Measurements from ENCODE around the gene TMEM240.
"Not testable (repeated sequence)": the region's sequence is repeated elsewhere in the genome, so short reads cannot be mapped to it uniquely, and the experiment has no call there.

The TMEM240 gene

DNA sequence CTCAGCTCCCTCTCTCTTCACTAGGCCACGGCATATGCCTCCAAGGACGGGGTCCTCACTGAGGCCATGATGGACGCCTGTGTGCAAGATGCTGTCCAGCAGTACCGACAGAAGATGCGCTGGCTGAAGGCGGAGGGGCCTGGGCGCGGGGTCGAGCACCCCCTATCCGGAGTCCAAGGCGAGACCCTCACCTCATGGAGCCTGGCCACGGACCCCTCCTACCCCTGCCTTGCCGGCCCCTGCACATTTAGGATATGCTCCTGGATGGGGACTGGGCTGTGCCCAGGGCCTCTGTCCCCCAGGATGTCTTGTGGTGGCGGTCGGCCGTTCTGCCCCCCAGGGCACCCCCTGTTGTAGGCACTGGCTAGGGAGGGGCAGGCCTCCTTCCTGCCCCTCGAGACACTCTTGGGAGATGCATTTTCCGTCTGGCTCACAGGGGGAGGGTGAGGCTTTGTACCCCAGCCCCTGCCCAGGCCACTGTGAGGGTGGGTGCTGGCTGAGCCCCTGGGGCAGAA is 44.9 kb downstream of the TMEM240 start:
- not testable (repeated sequence) for DNase-seq (ENCODE audit: low read depth in 2 of 2)

GRCh38 chr1:1494311-1494710 is 46.1 kb downstream of the TMEM240 start:
- DNase-seq (ENCODE audit: low read depth in 2 of 2) = not testable (repeated sequence)

- DNase-seq (ENCODE audit: low read depth in 2 of 2) = no peak
These were observed 48.8 kb downstream of the TMEM240 start for GRCh38 chr1:1491601-1492000.

GRCh38 chr1:1490633-1491230 is 49.7 kb downstream of the TMEM240 start:
- DNase-seq (ENCODE audit: low read depth in 2 of 2) = no peak

- DNase-seq (ENCODE audit: low read depth in 2 of 2) = no peak
These were observed 50.6 kb downstream of the TMEM240 start for GRCh38 chr1:1489861-1490260.

DNA sequence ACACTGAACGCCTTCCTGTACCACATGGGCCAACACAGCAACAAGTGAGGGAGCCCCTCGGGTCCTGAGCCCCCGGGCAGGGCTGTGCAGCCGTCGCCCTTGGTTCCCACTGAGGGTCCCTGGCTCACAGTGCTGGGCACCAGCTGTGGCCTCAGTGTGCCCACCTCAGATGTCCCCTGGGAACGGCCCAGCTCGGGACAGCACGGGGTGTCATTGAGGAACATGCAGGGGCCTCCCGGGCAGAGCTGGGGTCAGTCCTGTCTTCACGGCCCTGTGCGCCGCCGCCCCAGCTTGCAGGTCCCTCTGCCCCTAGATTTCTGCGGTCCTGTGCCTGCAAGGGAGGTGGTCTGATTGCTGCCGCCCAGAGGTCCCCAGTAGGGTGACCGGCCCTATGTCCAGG is 51.2 kb downstream of the TMEM240 start:
- DNase-seq (ENCODE audit: low read depth in 2 of 2) = no peak

DNA sequence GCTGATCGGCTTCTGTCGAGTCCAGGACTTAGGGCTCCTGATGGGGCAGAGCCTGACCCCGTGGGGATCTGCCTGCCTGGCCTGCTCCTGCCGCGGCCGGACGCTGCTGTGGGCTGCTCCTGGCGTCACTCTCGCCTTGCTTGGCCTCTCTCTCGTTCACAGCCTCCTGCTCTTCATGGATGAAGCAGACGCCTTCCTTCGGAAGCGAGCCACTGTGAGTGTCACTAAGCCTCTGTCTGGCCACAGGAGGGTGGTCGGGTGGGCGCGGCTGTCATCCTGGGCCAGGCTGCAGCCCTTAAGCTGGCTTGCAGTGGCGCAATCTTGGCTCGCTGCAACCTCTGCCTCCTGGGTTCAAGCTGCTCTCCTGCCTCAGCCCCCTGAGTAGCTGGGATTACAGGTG is 52.7 kb downstream of the TMEM240 start:
- DNase-seq (ENCODE audit: low read depth in 2 of 2) = no peak

DNA sequence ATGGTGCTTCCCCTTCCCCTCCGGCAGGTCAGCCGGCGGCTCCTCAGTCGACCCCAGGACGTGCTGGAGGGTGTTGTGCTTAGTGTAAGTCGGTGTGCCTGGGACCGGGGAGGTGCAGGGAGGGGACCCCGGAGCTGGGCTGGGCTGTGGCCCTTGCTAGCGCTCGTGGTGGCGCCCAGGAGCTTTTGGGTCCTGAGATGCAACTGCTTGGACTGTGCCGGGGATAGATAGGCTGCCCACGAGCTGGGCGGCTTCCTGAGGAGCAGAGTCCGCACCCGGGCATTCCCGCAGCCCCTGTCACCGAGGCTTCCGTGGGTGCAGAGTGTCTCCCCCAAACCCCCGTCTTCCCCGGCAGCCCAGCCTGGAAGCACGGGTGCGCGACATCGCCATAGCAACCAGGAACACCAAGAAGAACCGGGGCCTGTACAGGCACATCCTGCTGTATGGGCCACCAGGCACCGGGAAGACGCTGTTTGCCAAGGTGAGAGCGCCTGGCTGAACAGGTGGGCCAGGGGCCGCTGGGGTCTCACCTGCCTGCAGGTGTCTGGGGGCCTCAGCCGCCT is 54.6 kb downstream of the TMEM240 start:
- DNase-seq (ENCODE audit: low read depth in 2 of 2) = not testable (repeated sequence)

DNA sequence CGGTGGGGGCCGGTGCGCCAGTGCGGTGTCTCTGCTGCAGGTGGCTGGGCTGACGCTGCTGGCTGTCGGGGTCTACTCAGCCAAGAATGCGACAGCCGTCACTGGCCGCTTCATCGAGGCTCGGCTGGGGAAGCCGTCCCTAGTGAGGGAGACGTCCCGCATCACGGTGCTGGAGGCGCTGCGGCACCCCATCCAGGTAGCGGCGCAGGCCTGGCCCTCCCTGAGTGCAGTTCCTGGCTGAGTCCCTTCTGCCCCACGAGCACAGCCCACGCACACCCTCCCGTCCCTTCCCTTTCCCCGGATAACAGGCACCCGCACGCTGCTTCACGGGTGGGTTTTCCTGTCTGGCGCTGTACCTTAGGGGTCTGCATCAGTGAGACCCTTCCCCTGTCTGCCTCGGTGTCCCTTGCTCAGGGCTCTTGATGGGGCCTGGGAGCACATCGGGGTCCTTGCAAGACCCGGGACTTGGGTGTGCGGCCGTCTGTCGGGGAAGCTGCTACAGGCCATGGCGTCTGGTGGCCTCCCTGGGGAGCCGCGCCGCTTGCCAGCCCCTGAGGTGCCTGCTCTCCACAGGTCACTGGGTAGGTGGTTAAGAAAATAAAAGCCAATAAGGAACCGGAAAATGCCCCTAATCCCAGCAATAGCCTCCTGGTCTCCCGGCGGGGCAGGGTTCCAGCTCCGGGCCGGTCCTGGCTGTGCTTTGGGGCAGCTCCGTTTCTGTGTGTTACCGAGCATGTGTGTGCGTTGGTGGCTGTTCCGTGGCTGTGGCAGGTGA is 55.3 kb downstream of the TMEM240 start:
- not testable (repeated sequence) for DNase-seq (ENCODE audit: low read depth in 2 of 2)
